WTC11 (cell line): ENCODE measurements around the gene MTURN. TPM values are rescaled to one million over a fixed set of nuclear protein-coding genes. Genes with fewer than 3 reads are reported as not detected.

Source experiments
- ATAC-seq: fragments of 200-7000 bp; cut with Tn5 transposase; 2 replicates; pipeline ENCODE4 v1.10.0; 2021; ENCODE audit warnings: mild to moderate bottlenecking, moderate library complexity
- CTCF ChIA-PET: fragments of 300-600 bp; sonication (Branson Sonifier 250); formaldehyde crosslinking; loops from one replicate; lab custom pipeline; 2021; ENCODE audit warnings: antibody characterized with exemption; lab: Charles Lee
- POLR2A ChIA-PET: fragments of 350-600 bp; sonication (Branson Sonifier 250); formaldehyde crosslinking; loops from one replicate; lab custom pipeline; 2021; ENCODE audit warnings: antibody characterized with exemption; lab: Charles Lee
- DNase-seq: peaks from one replicate; pipeline ENCODE4 v3.0.0; 2021; ENCODE audit warnings: low spot score
- H3K27ac Mint-ChIP-seq: 2 replicates; pipeline ENCODE4 v1.8.0; 2021; ENCODE audit warnings: mixed read lengths
- H3K27me3 Mint-ChIP-seq: 2 replicates; pipeline ENCODE4 v1.8.0; 2021; ENCODE audit warnings: low read depth, mild to moderate bottlenecking, moderate library complexity, mixed read lengths
- H3K36me3 Mint-ChIP-seq: 2 replicates; pipeline ENCODE4 v1.8.0; 2021; ENCODE audit warnings: mixed read lengths
- H3K4me1 Mint-ChIP-seq: 2 replicates; pipeline ENCODE4 v1.8.0; 2022; ENCODE audit warnings: mixed read lengths
- H3K4me3 Mint-ChIP-seq: 2 replicates; pipeline ENCODE4 v1.8.0; 2021; ENCODE audit warnings: mild to moderate bottlenecking, moderate library complexity, mixed read lengths
- H3K9me3 Mint-ChIP-seq: 2 replicates; pipeline ENCODE4 v1.8.0; 2021; ENCODE audit warnings: mixed read lengths
- CDX4 ChIP-seq: fragments of 250-450 bp; sonication (Bioruptor Pico); IDR thresholded peaks from 2 replicates; pipeline ENCODE4 v1.9.0; 2021; ENCODE audit warnings: moderate library complexity, mild to moderate bottlenecking, inconsistent platforms, borderline replicate concordance
- CTCF ChIP-seq: fragments of 200-600 bp; IDR thresholded peaks from 2 replicates; pipeline ENCODE4 v1.8.0; 2022; ENCODE audit warnings: antibody characterized with exemption
- FOXK1 ChIP-seq: sonication (generic); formaldehyde crosslinking; IDR thresholded peaks from 2 replicates; pipeline ENCODE4 v1.8.0; 2022; ENCODE audit warnings: mild to moderate bottlenecking, moderate library complexity, missing genetic modification reagents
- HMGXB4 ChIP-seq: sonication (generic); formaldehyde crosslinking; IDR thresholded peaks from 2 replicates; pipeline ENCODE4 v1.8.1; 2023; ENCODE audit warnings: mild to moderate bottlenecking, moderate library complexity, missing genetic modification reagents
- JUN ChIP-seq: sonication (generic); formaldehyde crosslinking; IDR thresholded peaks from 2 replicates; pipeline ENCODE4 v1.8.0; 2023; ENCODE audit warnings: mild to moderate bottlenecking, missing genetic modification reagents
- KAT7 ChIP-seq: sonication (generic); formaldehyde crosslinking; IDR thresholded peaks from 2 replicates; pipeline ENCODE4 v1.8.1; 2023; ENCODE audit warnings: missing genetic modification reagents, mild to moderate bottlenecking, borderline replicate concordance
- NFYB ChIP-seq: sonication (generic); formaldehyde crosslinking; conservative IDR thresholded peaks from 2 replicates; pipeline ENCODE4 v1.8.0; 2022; ENCODE audit warnings: low read depth, missing genetic modification reagents
- OVOL2 ChIP-seq: fragments of 250-450 bp; sonication (Bioruptor Pico); IDR thresholded peaks from 2 replicates; pipeline ENCODE4 v1.9.0; 2021; ENCODE audit warnings: mild to moderate bottlenecking, borderline replicate concordance
- PREB ChIP-seq: sonication (generic); formaldehyde crosslinking; IDR thresholded peaks from 2 replicates; pipeline ENCODE4 v1.8.1; 2022; ENCODE audit warnings: mild to moderate bottlenecking, missing genetic modification reagents, moderate library complexity, borderline replicate concordance
- SMAD3 ChIP-seq: sonication (generic); formaldehyde crosslinking; IDR thresholded peaks from 2 replicates; pipeline ENCODE4 v1.8.0; 2022; ENCODE audit warnings: missing genetic modification reagents, mild to moderate bottlenecking, borderline replicate concordance
- SMAD4 ChIP-seq: sonication (generic); formaldehyde crosslinking; IDR thresholded peaks from 2 replicates; pipeline ENCODE4 v1.8.0; 2022; ENCODE audit warnings: mild to moderate bottlenecking, missing genetic modification reagents
- SP1 ChIP-seq: sonication (generic); formaldehyde crosslinking; conservative IDR thresholded peaks from 2 replicates; pipeline ENCODE4 v1.8.1; 2022; ENCODE audit warnings: missing genetic modification reagents
- TCF7 ChIP-seq: sonication (generic); formaldehyde crosslinking; IDR thresholded peaks from 2 replicates; pipeline ENCODE4 v1.8.0; 2022; ENCODE audit warnings: mild to moderate bottlenecking, low read depth, missing genetic modification reagents, moderate library complexity
- TP53 ChIP-seq: sonication (generic); formaldehyde crosslinking; IDR thresholded peaks from 2 replicates; pipeline ENCODE4 v1.8.1; 2023; ENCODE audit warnings: mild to moderate bottlenecking, missing genetic modification reagents
- ZNF425 ChIP-seq: fragments of 250-450 bp; sonication (Bioruptor Pico); conservative IDR thresholded peaks from 2 replicates; pipeline ENCODE4 v1.9.0; 2021; ENCODE audit warnings: mild to moderate bottlenecking
- ZSCAN18 ChIP-seq: fragments of 250-450 bp; sonication (Bioruptor Pico); IDR thresholded peaks from 2 replicates; pipeline ENCODE4 v2.1.2; 2022; ENCODE audit warnings: mild to moderate bottlenecking, moderate library complexity
- total RNA-seq: library from RNA; stranded (reverse); gene quantifications from 3 replicates; pipeline ENCODE4 v1.2.3, GENCODE V29; 2021

MTURN gene
- total RNA-seq, 1 experiment from 2014 or later, result 5.0 TPM

GRCh38 chr7:30113144-30113543, 21.6 kb upstream of the MTURN start:
- Mint-ChIP-seq H3K36me3 (peaks cover 11% of the 10 kb centered on the region), H3K27me3 (no peaks in the 10 kb centered on the region), H3K4me1 (no peaks in the 10 kb centered on the region), H3K4me3 (no peak overlapping the region), H3K9me3 (peaks cover 34% of the 10 kb centered on the region), H3K27ac (no peak overlapping the region)
- ChIA-PET POLR2A (no interaction called here), CTCF (interaction anchor here (0.9 kb wide), 1 partner anchor 39 kb away, joined by 3 read pairs; no protein-coding TSS in a partner anchor)
- TF ChIP-seq FOXK1 (CRISPR knock-in tag) (no peak), SP1 (CRISPR knock-in tag) (no peak), NFYB (CRISPR knock-in tag) (no peak), CTCF (no peak), OVOL2 (CRISPR knock-in tag) (no peak), CDX4 (CRISPR knock-in tag) (no peak), ZNF425 (CRISPR knock-in tag) (no peak), SMAD3 (CRISPR knock-in tag) (no peak), TP53 (CRISPR knock-in tag) (no peak), TCF7 (CRISPR knock-in tag) (no peak), PREB (CRISPR knock-in tag) (no peak), JUN (CRISPR knock-in tag) (no peak), KAT7 (CRISPR knock-in tag) (no peak), ZSCAN18 (CRISPR knock-in tag) (no peak)
- DNase-seq, result no peak
- no peak for ATAC-seq

- Mint-ChIP-seq H3K27me3 (no peaks in the 10 kb centered on the region), H3K9me3 (peaks cover 34% of the 10 kb centered on the region)
- TF ChIP-seq ZNF425 (CRISPR knock-in tag), result no peak
- no peak for TF ChIP-seq SMAD4 (CRISPR knock-in tag)
- TF ChIP-seq HMGXB4 (CRISPR knock-in tag), result no peak
- TF ChIP-seq, all 79 proteins: peak for 0
- Mint-ChIP-seq H3K4me1 (no peaks in the 10 kb centered on the region), H3K4me3 (no peak overlapping the region), H3K27ac (peak overlapping the region; percentile 48; the same call in 1 of the 2 replicates), H3K36me3 (peaks cover 9% of the 10 kb centered on the region)
- ChIA-PET POLR2A (no interaction called here), CTCF (no interaction called here)
- ATAC-seq (no peak), DNase-seq (no peak)
Observed at GRCh38 chr7:30114536-30115238, 20.1 kb upstream of the MTURN start.
